Colonic mucosa (tissue), 4 donors: ENCODE measurements around the gene HSF2BP. TPM values are rescaled to one million over a fixed set of nuclear protein-coding genes. Genes with fewer than 3 reads are reported as not detected.

Experiments
- DNase-seq: peaks from one replicate; pipeline ENCODE4 v3.0.0-alpha.2; 2020
- H3K27ac ChIP-seq: fragments of 200-600 bp; one replicate; pipeline ENCODE4 v1.8.0; 2021
- H3K27me3 ChIP-seq: fragments of 200-600 bp; one replicate; pipeline ENCODE4 v1.8.0; 2021
- H3K36me3 ChIP-seq: fragments of 200-600 bp; one replicate; pipeline ENCODE4 v1.8.0; 2021
- H3K4me1 ChIP-seq: fragments of 200-600 bp; one replicate; pipeline ENCODE4 v1.8.0; 2021; ENCODE audit warnings: mild to moderate bottlenecking
- H3K4me3 ChIP-seq: fragments of 200-600 bp; one replicate; pipeline ENCODE4 v1.8.0; 2021
- H3K9ac ChIP-seq, 2 donors: one replicate each; pipeline ENCODE4 v1.7.0; 2013; ENCODE audit warnings: control low read depth in 2 of 2, low read depth in 2 of 2, low read length in 2 of 2
- H3K9me3 ChIP-seq: fragments of 200-600 bp; one replicate; pipeline ENCODE4 v1.8.0; 2021
- CTCF ChIP-seq: fragments of 200-600 bp; IDR thresholded peaks from one replicate; pipeline ENCODE4 v1.8.0; 2022; ENCODE audit warnings: antibody characterized with exemption, mild to moderate bottlenecking
- intact Hi-C: fragments of 100-400 bp; cut with DNase I; formaldehyde crosslinking; loops from one replicate; pipeline ENCODE4 v1.14.1; 2022
- total RNA-seq, 2 donors: library from RNA; stranded (reverse); fragmentation: NEBNext Ultra II Directional in 1 of 2; extraction: Animal tissue kit (Norgen Biotek cat#: 25700) in 1 of 2; gene quantifications; one replicate each; pipeline ENCODE4 v1.2.1, GENCODE V29; 2021
- donor health status: healthy.
- donor health status: DM: no; HTN: no; CAD: no.
- donor health status: DM: no; HTN: no; CAD: no.

Gene HSF2BP
- total RNA-seq, 2 donors from 2014 or later, result 0.45 TPM; not detected in 1

GRCh38 chr21:43613755-43614638, 45.3 kb downstream of the HSF2BP start:
- Histone ChIP-seq H3K9me3 (no peaks in the 10 kb centered on the region), H3K9ac (no peak overlapping the region), H3K27me3 (no peaks in the 10 kb centered on the region), H3K4me3 (no peak overlapping the region), H3K4me1 (peaks cover 5% of the 10 kb centered on the region), H3K27ac (no peak overlapping the region), H3K36me3 (no peaks in the 10 kb centered on the region)
- no peak for TF ChIP-seq CTCF
- DNase-seq, result no peak
- intact Hi-C loops, result no loop called here

GRCh38 chr21:43611598-43612369, 47.5 kb downstream of the HSF2BP start:
- TF ChIP-seq CTCF, result peak; percentile 64
- Histone ChIP-seq H3K27ac (no peak overlapping the region), H3K9ac (peak overlapping the region in 1 of 2 donors; percentile 52)

GRCh38 chr21:43609501-43610340, 49.6 kb downstream of the HSF2BP start:
- Histone ChIP-seq H3K27me3 (no peaks in the 10 kb centered on the region), H3K36me3 (no peaks in the 10 kb centered on the region), H3K4me3 (no peak overlapping the region), H3K9ac (peak overlapping the region in 1 of 2 donors; percentile 13), H3K4me1 (peaks cover 5% of the 10 kb centered on the region), H3K9me3 (no peaks in the 10 kb centered on the region), H3K27ac (no peak overlapping the region)
- intact Hi-C loops, result no loop called here
- DNase-seq, result peak; percentile 82
- TF ChIP-seq CTCF, result no peak

More at GRCh38 chr21:43611598-43612369, 47.5 kb downstream of the HSF2BP start:
- Histone ChIP-seq H3K4me3 (no peak overlapping the region), H3K36me3 (no peaks in the 10 kb centered on the region), H3K27me3 (no peaks in the 10 kb centered on the region), H3K4me1 (peaks cover 5% of the 10 kb centered on the region), H3K9me3 (no peaks in the 10 kb centered on the region)
- intact Hi-C loops, result no loop called here
- DNase-seq, result peak; percentile 83

- no peaks in the 10 kb centered on the region for H3K27me3 ChIP-seq
- H3K9me3 ChIP-seq, result no peaks in the 10 kb centered on the region
- no peak overlapping the region for H3K9ac ChIP-seq
- TF ChIP-seq CTCF, result no peak
- H3K27ac ChIP-seq, result no peak overlapping the region
- no peak for DNase-seq
- H3K36me3 ChIP-seq, result no peaks in the 10 kb centered on the region
- intact Hi-C loops, result no loop called here
- no peak overlapping the region for H3K4me3 ChIP-seq
- peaks cover 5% of the 10 kb centered on the region for H3K4me1 ChIP-seq
These were observed 50.6 kb downstream of the HSF2BP start for GRCh38 chr21:43608664-43609063.

- no peak for DNase-seq
- intact Hi-C loops, result no loop called here
- H3K4me3 ChIP-seq, result no peak overlapping the region
- TF ChIP-seq CTCF, result no peak
- H3K27me3 ChIP-seq, result no peaks in the 10 kb centered on the region
- H3K9ac ChIP-seq, result no peak overlapping the region
- H3K9me3 ChIP-seq, result no peaks in the 10 kb centered on the region
- no peaks in the 10 kb centered on the region for H3K36me3 ChIP-seq
- no peak overlapping the region for H3K27ac ChIP-seq
- H3K4me1 ChIP-seq, result peaks cover 5% of the 10 kb centered on the region
These were observed 51.1 kb downstream of the HSF2BP start for GRCh38 chr21:43608225-43608624.
